Measurements from ENCODE around the gene KCNH6.

KCNH6 gene

GRCh38 chr17:63514974-63515373 lies 8.2 kb upstream of the KCNH6 start:
- Mint-ChIP-seq H3K27me3 (ENCODE audit: low read depth) (peaks cover 46% of the 10 kb centered on the region), H3K4me3 (no peak overlapping the region), H3K4me1 (no peaks in the 10 kb centered on the region), H3K27ac (no peak overlapping the region), H3K36me3 (ENCODE audit: low read depth) (no peaks in the 10 kb centered on the region), H3K9me3 (no peaks in the 10 kb centered on the region)
- TF ChIP-seq CTCF (IDR thresholded peaks at IDR 0.05; ENCODE audit: unreplicated experiment in 3 of 3) = no peak

GRCh38 chr17:63515426-63515825 lies 7.7 kb upstream of the KCNH6 start:
- Mint-ChIP-seq H3K4me1 (peaks cover 1% of the 10 kb centered on the region), H3K27ac (no peak overlapping the region), H3K4me3 (no peak overlapping the region), H3K36me3 (ENCODE audit: low read depth) (no peaks in the 10 kb centered on the region), H3K27me3 (ENCODE audit: low read depth) (peaks cover 48% of the 10 kb centered on the region), H3K9me3 (no peaks in the 10 kb centered on the region)
- TF ChIP-seq CTCF (IDR thresholded peaks at IDR 0.05; ENCODE audit: unreplicated experiment in 3 of 3) = no peak

DNA sequence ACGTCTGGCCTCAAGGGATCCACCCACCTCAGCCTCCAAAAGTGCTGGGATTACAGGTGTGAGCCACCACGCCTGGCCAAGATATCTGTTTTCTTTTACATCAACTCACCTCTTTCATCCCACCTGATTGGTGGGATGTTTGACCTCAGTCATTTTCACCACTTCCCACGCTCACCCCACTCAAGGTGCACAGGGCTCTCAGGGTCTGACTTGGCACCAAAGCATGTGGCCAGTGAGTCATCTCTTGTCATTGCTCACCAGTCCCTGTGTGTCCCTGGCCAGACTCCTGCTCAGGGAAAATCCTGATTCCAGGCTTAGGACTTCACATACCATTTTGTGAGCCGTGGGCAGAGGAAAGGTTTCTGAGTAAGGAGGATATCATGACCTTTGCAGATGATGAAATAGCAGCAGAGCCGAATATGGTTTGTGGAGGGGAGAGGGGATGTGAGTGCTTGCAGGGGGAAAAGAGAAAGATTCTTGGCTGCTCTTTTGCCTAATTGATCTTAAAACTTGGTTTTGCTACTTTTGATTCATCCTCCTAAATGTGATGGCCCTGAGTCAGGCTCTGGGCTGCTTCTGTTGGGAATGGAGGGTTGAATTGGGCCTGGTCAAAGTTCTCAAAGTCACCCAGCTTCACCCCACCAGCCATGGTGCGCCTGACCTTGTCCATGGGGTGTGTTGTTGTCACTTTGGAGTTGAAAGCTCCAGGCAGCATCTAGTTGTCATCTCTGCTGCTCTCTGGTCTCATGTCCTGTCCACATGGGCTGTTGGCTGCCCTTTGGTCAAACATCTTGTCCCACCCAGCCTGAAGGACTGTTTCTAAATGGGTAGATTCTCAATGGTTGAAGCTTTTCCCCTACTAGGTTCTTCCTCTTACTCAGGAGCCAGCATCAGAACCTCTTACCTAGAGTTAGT lies 6.0 kb upstream of the KCNH6 start:
- H3K27me3 Mint-ChIP-seq (ENCODE audit: low read depth) = peaks cover 58% of the 10 kb centered on the region
- peaks cover 5% of the 10 kb centered on the region for H3K4me1 Mint-ChIP-seq
- H3K4me3 Mint-ChIP-seq = no peak overlapping the region
- no peaks in the 10 kb centered on the region for H3K36me3 Mint-ChIP-seq (ENCODE audit: low read depth)
- TF ChIP-seq CTCF (IDR thresholded peaks at IDR 0.05; ENCODE audit: unreplicated experiment in 3 of 3) = no peak
- H3K9me3 Mint-ChIP-seq = no peaks in the 10 kb centered on the region
- H3K27ac Mint-ChIP-seq = no peak overlapping the region

DNA sequence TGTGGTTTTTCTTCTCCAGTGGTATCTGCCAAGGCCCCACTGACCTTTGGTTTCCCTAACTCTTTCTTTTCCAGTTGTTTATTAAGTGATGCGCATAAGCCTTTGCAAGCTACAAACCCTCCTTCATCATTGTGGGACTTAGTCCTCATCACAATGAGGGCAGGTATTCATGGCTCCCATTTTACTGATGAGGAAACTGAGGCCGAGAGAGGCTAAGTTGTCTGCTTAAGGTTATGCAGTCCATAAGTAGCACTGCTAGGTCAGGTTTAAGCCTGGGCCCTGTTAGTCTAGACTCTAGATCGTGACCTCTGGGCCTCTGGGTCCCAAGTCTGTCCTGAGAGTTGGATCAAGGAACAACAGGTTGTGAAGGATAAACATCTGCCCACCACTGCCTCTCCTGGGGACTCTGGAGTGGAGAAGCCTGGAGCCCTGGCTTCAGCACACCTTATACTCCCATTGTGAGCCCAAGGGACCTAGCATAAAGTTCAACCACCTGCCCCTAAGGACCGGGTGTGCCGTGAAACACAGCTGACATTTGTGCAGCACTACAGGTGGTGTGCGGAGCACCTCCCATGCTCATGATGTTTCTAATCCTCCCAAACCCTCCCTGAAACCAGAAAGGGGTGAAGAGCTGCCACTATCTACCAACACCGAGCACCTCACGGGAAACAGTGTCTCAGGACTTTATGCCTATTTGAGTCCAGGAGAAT lies 5.2 kb upstream of the KCNH6 start:
- Mint-ChIP-seq H3K36me3 (ENCODE audit: low read depth) (no peaks in the 10 kb centered on the region), H3K27ac (no peak overlapping the region), H3K4me3 (no peak overlapping the region), H3K4me1 (peaks cover 5% of the 10 kb centered on the region), H3K9me3 (no peaks in the 10 kb centered on the region), H3K27me3 (ENCODE audit: low read depth) (peaks cover 55% of the 10 kb centered on the region)
- no peak for TF ChIP-seq CTCF (IDR thresholded peaks at IDR 0.05; ENCODE audit: unreplicated experiment in 3 of 3)

DNA sequence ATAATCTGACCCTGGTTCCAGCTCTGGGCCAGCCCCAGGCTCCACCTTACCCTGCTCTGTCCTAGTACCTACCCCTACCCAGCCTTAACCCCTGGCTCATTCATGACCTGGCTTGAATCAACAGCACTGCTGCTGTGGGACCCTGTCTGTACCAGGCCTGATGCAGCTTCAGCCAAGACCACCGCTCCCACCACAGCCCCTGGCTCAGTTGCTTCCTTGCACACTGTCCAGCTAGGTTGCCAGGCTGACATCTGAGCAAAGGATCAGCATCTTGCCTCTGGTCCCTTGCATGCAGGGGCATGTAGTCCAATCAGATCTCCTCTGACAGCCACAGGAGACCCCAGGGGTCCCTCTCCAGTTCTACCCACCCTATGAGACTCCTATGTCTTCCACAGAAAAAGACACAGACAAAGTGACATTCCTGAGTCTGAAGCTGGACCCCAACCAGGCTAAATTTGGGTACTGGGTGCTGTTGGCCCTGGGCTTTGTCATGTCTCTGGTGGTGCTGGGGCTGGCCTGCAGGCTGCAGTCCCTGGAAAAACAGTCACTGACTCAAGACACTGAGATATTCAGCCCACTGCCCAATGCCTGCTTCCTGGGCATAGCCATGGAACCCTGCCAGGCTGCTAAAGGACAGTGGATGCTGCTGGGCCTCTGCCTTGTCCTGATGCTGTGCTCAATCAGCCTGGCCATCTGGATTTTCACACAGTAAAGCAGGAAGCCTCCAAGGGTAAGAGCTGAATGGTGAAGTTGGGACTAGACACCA lies 3.9 kb upstream of the KCNH6 start:
- Mint-ChIP-seq H3K4me1 (peaks cover 5% of the 10 kb centered on the region), H3K9me3 (no peaks in the 10 kb centered on the region), H3K27me3 (ENCODE audit: low read depth) (peaks cover 61% of the 10 kb centered on the region), H3K27ac (peak overlapping the region; percentile 85 to 93 (median 87)), H3K4me3 (no peak overlapping the region), H3K36me3 (ENCODE audit: low read depth) (no peaks in the 10 kb centered on the region)
- no peak for TF ChIP-seq CTCF (IDR thresholded peaks at IDR 0.05; ENCODE audit: unreplicated experiment in 3 of 3)
